ENCODE results near the gene DDX41.
A peak's percentile ranks its signal among the peaks of the same experiment; 100 is the strongest.
"Not testable (repeated sequence)": the region's sequence is repeated elsewhere in the genome, so short reads cannot be mapped to it uniquely, and the experiment has no call there.

The DDX41 gene

GRCh38 chr5:177516601-177517568, at the start of gene DDX41:
DDX41 (minus strand) TSS chr5:177516961; CDS start chr5:177516945, 16 bp downstream.
- peak; percentile 88 to 95 (median 94) for DNase-seq

GRCh38 chr5:177565046-177565445, 48.3 kb upstream of the DDX41 start:
- no peak for DNase-seq

GRCh38 chr5:177559446-177559941, 42.7 kb upstream of the DDX41 start:
- not testable (repeated sequence) for DNase-seq

- DNase-seq, result no peak
Observed at GRCh38 chr5:177557796-177558195, 41.0 kb upstream of the DDX41 start.

GRCh38 chr5:177557041-177557647, 40.4 kb upstream of the DDX41 start:
- DNase-seq, result no peak

- DNase-seq, result no peak
Observed at GRCh38 chr5:177555665-177556064, 38.9 kb upstream of the DDX41 start.

GRCh38 chr5:177555228-177555627, 38.5 kb upstream of the DDX41 start:
- DNase-seq, result no peak

- DNase-seq, result peak; percentile 88 to 97 (median 94)
Observed at GRCh38 chr5:177554474-177555111, 37.8 kb upstream of the DDX41 start, which contains the start of gene FAM193B. FAM193B (minus strand) TSS chr5:177554563; CDS start chr5:177554458, 105 bp downstream.

GRCh38 chr5:177553671-177554429, 37.1 kb upstream of the DDX41 start:
- DNase-seq, result peak in 4 of 6 experiments; percentile 14 to 44 (median 41)

- DNase-seq, result no peak
Observed at GRCh38 chr5:177552839-177553455, 36.2 kb upstream of the DDX41 start.

- no peak for DNase-seq
Observed at GRCh38 chr5:177550122-177550521, 33.4 kb upstream of the DDX41 start.

GRCh38 chr5:177548495-177548894, 31.7 kb upstream of the DDX41 start:
- DNase-seq, result no peak

- no peak for DNase-seq
Observed at GRCh38 chr5:177547736-177548135, 31.0 kb upstream of the DDX41 start.

- no peak for DNase-seq
Observed at GRCh38 chr5:177546258-177546741, 29.5 kb upstream of the DDX41 start.

GRCh38 chr5:177545487-177546257, 28.9 kb upstream of the DDX41 start:
- DNase-seq, result no peak

- DNase-seq, result no peak
Observed at GRCh38 chr5:177542816-177543465, 26.2 kb upstream of the DDX41 start.

GRCh38 chr5:177540438-177540837, 23.7 kb upstream of the DDX41 start:
- no peak for DNase-seq

GRCh38 chr5:177539411-177539810, 22.6 kb upstream of the DDX41 start:
- DNase-seq, result no peak

- DNase-seq, result no peak
Observed at GRCh38 chr5:177538876-177539275, 22.1 kb upstream of the DDX41 start.

Data from stimulated activated naive CD4-positive, alpha-beta T cell (primary cell).